Activated T-helper 1 cell treated with Interleukin-2 at 50 U/mL for 16 hours (primary cell): ENCODE data around the gene SPATA13.

ENCODE experiments used
- DNase-seq: peaks from one replicate; pipeline ENCODE4 v3.0.0-alpha.2; 2020; ENCODE audit warnings: low read depth

The SPATA13 gene

GRCh38 chr13:24167666-24168391 is 7.3 kb downstream of the SPATA13 start:
- no peak for DNase-seq

- DNase-seq, result no peak
Measured at GRCh38 chr13:24168392-24168750, 7.9 kb downstream of the SPATA13 start.

GRCh38 chr13:24168979-24169378 is 8.5 kb downstream of the SPATA13 start:
- no peak for DNase-seq

GRCh38 chr13:24172071-24172470 is 11.6 kb downstream of the SPATA13 start:
- DNase-seq, result no peak

- DNase-seq, result no peak
Measured at GRCh38 chr13:24173795-24174194, 13.3 kb downstream of the SPATA13 start.

GRCh38 chr13:24175847-24176246 is 15.3 kb downstream of the SPATA13 start:
- DNase-seq, result no peak

- DNase-seq, result no peak
Measured at GRCh38 chr13:24176351-24177101, 16.0 kb downstream of the SPATA13 start.

GRCh38 chr13:24178847-24179485 is 18.4 kb downstream of the SPATA13 start:
- no peak for DNase-seq

- DNase-seq, result no peak
Measured at GRCh38 chr13:24179486-24179850, 18.9 kb downstream of the SPATA13 start.

- no peak for DNase-seq
Measured at GRCh38 chr13:24180750-24181377, 20.3 kb downstream of the SPATA13 start.

GRCh38 chr13:24181991-24182702 is 21.6 kb downstream of the SPATA13 start:
- DNase-seq, result no peak

GRCh38 chr13:24182703-24183081 is 22.2 kb downstream of the SPATA13 start:
- no peak for DNase-seq

GRCh38 chr13:24183741-24184182 is 23.2 kb downstream of the SPATA13 start:
- DNase-seq, result no peak

GRCh38 chr13:24184265-24184841 is 23.8 kb downstream of the SPATA13 start:
- no peak for DNase-seq

- no peak for DNase-seq
Measured at GRCh38 chr13:24184882-24185281, 24.4 kb downstream of the SPATA13 start.

- no peak for DNase-seq
Measured at GRCh38 chr13:24185591-24186232, 25.2 kb downstream of the SPATA13 start.

GRCh38 chr13:24187185-24187584 is 26.7 kb downstream of the SPATA13 start:
- no peak for DNase-seq

- DNase-seq, result no peak
Measured at GRCh38 chr13:24192057-24192810, 31.7 kb downstream of the SPATA13 start.

- no peak for DNase-seq
Measured at GRCh38 chr13:24192811-24193162, 32.3 kb downstream of the SPATA13 start.

GRCh38 chr13:24194447-24194846 is 33.9 kb downstream of the SPATA13 start:
- no peak for DNase-seq

GRCh38 chr13:24195626-24196025 is 35.1 kb downstream of the SPATA13 start:
- no peak for DNase-seq
